A673 (cell line): ENCODE results near the gene DEDD. TPM values are rescaled to one million over a fixed set of nuclear protein-coding genes. Genes with fewer than 3 reads are reported as not detected.

Experiments used
- BruUV-seq: library from RNA; stranded (reverse); fragments of 400-500 nt; replicated peaks from 2 replicates; lab custom pipeline; 2021; lab: Mats Ljungman, UMichigan
- CTCF ChIA-PET: fragments of 300-600 bp; sonication (Branson Sonifier 250); formaldehyde crosslinking; loops from one replicate; lab custom pipeline; 2022; ENCODE audit warnings: antibody characterized with exemption; lab: Charles Lee
- POLR2A ChIA-PET: fragments of 300-600 bp; sonication (Branson Sonifier 250); formaldehyde crosslinking; loops from one replicate; lab custom pipeline; 2022; ENCODE audit warnings: antibody characterized with exemption; ENCODE audit not compliant: low non-redundant PET; lab: Charles Lee
- DNase-seq: peaks from one replicate; pipeline ENCODE4 v3.0.0-alpha.2; 2015; ENCODE audit warnings: low spot score
- H3K27ac ChIP-seq: fragments of 200-600 bp; sonication (generic); 2 replicates; pipeline ENCODE4 v1.5.1; 2016; ENCODE audit warnings: mixed run types, low read depth, mild to moderate bottlenecking, mixed read lengths, antibody characterized with exemption, low read length; ENCODE audit not compliant: poor library complexity, severe bottlenecking
- H3K27me3 ChIP-seq: fragments of 200-600 bp; sonication (generic); replicated peaks from 2 replicates; pipeline ENCODE4 v1.6.1; 2017; ENCODE audit warnings: mixed run types, low read depth, mild to moderate bottlenecking, mixed read lengths, antibody characterized with exemption, low read length; ENCODE audit not compliant: insufficient read depth, poor library complexity
- H3K36me3 ChIP-seq: fragments of 200-600 bp; sonication (generic); 2 replicates; pipeline ENCODE4 v1.6.1; 2016; ENCODE audit warnings: mixed run types, mild to moderate bottlenecking, mixed read lengths, antibody characterized with exemption, low read length; ENCODE audit not compliant: insufficient read depth, poor library complexity, severe bottlenecking
- H3K4me1 ChIP-seq: fragments of 200-600 bp; sonication (generic); 2 replicates; pipeline ENCODE4 v1.6.1; 2017; ENCODE audit warnings: mixed run types, mild to moderate bottlenecking, mixed read lengths, antibody characterized with exemption, low read length; ENCODE audit not compliant: insufficient read depth, poor library complexity, severe bottlenecking
- H3K4me3 ChIP-seq: fragments of 200-600 bp; sonication (generic); 2 replicates; pipeline ENCODE4 v1.5.1; 2016; ENCODE audit warnings: low read depth, mixed run types, mild to moderate bottlenecking, mixed read lengths, low read length; ENCODE audit not compliant: poor library complexity, severe bottlenecking
- H3K9me3 ChIP-seq: fragments of 200-600 bp; sonication (generic); 2 replicates; pipeline ENCODE4 v1.6.1; 2016; ENCODE audit warnings: mixed run types, low read depth, mild to moderate bottlenecking, mixed read lengths, antibody characterized with exemption, low read length; ENCODE audit not compliant: poor library complexity, severe bottlenecking
- EZH2 ChIP-seq: fragments of 200-600 bp; sonication (generic); IDR thresholded peaks from 2 replicates; pipeline ENCODE4 v1.6.1; 2017; ENCODE audit warnings: borderline replicate concordance, low read depth, mild to moderate bottlenecking, mixed read lengths, antibody characterized with exemption, low read length; ENCODE audit not compliant: poor library complexity, severe bottlenecking
- intact Hi-C: fragments of 100-400 bp; cut with micrococcal nuclease; formaldehyde crosslinking; loops from one replicate; pipeline ENCODE4 v1.10.0; 2022; ENCODE audit not compliant: unreplicated experiment
- total RNA-seq: library from RNA; stranded (reverse); gene quantifications from 2 replicates; pipeline ENCODE4 v1.2.3, GENCODE V29; 2021
- TF ChIP-seq, protein P1 (sequence below): fragments of 300-800, 200-600 bp; sonication (generic); conservative IDR thresholded peaks from 2 replicates; pipeline ENCODE4 v1.5.1; 2017; ENCODE audit warnings: low read depth, mild to moderate bottlenecking, antibody characterized with exemption, low read length, moderate library complexity, mixed read lengths

DEDD gene
- total RNA-seq, 1 experiment from 2014 or later: 54.6 TPM

DNA sequence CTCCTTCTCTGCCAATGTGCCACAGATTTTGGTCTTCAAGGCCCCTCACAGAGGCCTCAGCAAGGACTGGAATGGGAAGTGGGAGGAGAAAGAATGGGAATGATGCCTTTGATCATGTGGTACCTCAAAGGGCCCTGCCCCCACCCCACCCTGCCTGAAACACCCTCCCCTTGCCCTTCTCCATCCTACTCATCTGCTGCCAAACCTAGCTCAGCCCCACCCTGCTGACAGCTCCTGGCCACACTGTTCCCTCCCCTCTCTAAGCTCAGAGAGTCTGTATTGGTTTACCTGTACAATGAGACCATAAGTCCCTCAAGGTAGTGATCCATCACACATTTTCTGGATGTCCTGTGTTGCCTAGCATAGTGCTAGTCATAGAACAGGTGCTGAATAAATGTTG, 56.1 kb downstream of the DEDD start:
- TF ChIP-seq, protein P1, sequence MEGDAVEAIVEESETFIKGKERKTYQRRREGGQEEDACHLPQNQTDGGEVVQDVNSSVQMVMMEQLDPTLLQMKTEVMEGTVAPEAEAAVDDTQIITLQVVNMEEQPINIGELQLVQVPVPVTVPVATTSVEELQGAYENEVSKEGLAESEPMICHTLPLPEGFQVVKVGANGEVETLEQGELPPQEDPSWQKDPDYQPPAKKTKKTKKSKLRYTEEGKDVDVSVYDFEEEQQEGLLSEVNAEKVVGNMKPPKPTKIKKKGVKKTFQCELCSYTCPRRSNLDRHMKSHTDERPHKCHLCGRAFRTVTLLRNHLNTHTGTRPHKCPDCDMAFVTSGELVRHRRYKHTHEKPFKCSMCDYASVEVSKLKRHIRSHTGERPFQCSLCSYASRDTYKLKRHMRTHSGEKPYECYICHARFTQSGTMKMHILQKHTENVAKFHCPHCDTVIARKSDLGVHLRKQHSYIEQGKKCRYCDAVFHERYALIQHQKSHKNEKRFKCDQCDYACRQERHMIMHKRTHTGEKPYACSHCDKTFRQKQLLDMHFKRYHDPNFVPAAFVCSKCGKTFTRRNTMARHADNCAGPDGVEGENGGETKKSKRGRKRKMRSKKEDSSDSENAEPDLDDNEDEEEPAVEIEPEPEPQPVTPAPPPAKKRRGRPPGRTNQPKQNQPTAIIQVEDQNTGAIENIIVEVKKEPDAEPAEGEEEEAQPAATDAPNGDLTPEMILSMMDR: no peak

DNA sequence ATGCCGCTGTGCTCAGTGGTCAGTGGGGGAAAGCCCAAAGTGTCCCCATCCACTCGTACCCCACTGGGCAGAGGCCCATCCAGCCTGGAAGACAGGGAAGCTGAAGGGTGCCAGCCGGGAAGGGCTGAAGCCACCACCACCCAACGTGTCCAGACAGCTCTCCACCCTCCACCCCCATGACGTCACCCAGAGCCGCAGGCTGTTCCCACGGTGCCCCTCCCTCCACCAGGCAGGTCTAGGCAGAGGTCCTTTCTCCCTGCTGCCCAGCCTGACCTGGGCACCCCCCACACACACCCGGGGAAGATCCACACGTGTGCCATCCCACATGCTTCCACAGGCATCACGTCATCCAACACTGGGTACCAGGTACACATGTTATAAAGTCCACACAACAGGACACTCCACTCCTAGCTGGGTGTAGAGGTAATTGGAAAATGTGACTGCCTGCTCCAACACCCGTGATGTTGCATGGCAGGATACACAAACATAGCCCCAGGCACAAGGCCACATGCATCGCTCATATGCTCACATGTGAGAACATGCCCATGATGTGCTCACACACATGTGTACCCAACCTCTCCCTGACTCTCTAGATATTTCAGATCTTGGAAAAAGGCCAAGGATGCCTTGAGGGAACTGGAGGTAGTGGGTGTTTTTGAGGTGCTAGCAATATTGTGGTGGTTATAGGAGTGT, 57.6 kb downstream of the DEDD start:
- Histone ChIP-seq H3K36me3 (no peaks in the 10 kb centered on the region), H3K27ac (no peak overlapping the region), H3K4me3 (no peak overlapping the region), H3K4me1 (no peaks in the 10 kb centered on the region), H3K9me3 (no peaks in the 10 kb centered on the region), H3K27me3 (no peaks in the 10 kb centered on the region)
- ChIA-PET POLR2A (no interaction called here), CTCF (no interaction called here)
- no peak for DNase-seq
- no TSS peak for BruUV-seq
- TF ChIP-seq, protein P1: no peak
- TF ChIP-seq EZH2: no peak
- intact Hi-C loops: no loop called here

More for the DNA sequence above, 56.1 kb downstream of the DEDD start:
- POLR2A ChIA-PET: no interaction called here
- CTCF ChIA-PET: no interaction called here
- no peak for DNase-seq
- Histone ChIP-seq H3K9me3 (no peaks in the 10 kb centered on the region), H3K36me3 (no peaks in the 10 kb centered on the region), H3K4me1 (no peaks in the 10 kb centered on the region), H3K27ac (no peak overlapping the region), H3K4me3 (no peak overlapping the region), H3K27me3 (no peaks in the 10 kb centered on the region)
- no TSS peak for BruUV-seq
- intact Hi-C loops: no loop called here

DNA sequence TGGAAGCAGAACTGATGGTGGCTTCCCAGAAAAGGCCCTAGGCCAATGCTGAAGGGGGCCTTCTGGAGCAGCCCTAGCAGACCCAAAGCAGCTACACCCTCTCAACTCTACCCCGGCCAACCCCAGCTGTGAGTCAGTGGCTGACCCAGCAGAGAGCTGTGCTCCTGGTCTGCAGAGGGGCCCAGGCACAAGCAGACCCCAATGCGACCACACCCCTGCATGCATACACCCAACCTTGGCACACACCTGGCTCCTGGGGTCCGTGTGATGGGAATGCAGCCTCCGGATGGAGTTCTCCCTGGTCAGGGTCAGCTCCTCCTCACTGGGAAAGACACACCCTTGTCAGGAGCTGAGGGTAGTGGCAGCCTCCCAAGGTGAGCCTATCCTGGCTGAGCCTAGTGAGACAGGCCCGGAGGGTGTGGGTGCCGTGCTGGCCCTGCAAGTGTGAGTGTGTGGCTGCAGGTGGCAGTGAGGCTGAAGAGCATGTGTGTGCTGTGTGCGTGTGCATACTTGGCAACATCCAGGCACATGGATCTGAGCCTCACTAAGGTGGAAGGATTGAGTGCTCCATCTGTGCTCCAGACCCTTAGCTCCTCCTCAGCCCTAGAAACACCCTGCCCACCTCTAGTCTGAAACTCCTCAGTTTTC, 58.9 kb downstream of the DEDD start:
- ChIA-PET POLR2A (no interaction called here), CTCF (no interaction called here)
- no peaks in the 10 kb centered on the region for H3K9me3 ChIP-seq
- no TSS peak for BruUV-seq
- H3K4me3 ChIP-seq: no peak overlapping the region
- H3K4me1 ChIP-seq: no peaks in the 10 kb centered on the region
- TF ChIP-seq, protein P1: no peak
- no peak for TF ChIP-seq EZH2
- no peak overlapping the region for H3K27ac ChIP-seq
- intact Hi-C loops: no loop called here
- H3K36me3 ChIP-seq: no peaks in the 10 kb centered on the region
- DNase-seq: no peak
- no peaks in the 10 kb centered on the region for H3K27me3 ChIP-seq
